ENCODE data around the gene BRD8.

BRD8 gene

DNA sequence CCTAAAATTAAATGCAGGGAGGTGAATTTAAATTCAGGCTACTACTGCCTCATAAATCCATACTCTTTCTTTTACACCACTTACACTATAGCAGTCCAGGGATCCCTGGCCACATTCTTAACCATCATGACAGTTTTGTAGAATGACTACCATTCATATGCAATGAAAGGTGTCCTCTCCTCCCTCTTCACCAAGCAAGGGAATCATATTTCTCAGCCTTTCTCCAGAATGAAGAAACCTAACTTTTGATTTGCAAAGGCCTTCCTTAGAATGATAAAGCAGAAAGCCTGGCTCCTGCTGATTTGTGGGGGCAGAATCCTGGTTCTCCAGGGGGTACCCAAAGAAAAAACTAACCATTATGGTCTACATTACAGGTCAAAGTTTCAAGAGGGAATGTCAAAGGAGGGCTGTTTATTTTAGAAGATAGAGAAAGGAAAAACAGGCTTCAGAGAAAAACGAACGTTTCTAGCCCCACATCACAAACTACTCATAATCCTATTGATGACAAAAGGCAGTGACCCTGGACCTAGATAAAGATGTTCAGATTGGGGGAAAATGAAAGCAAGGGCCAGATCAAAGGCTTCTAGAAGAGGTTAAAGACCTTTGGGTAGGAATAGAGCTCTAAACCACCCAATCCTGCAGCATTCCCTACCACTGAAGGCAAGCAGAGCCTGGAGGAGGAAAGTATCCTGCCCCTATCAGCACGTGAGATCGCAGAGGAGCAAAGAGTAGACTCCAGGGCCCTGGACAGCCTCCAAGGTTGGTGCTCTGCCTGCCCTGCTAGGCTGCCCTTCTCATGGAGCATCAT, 83.1 kb downstream of the BRD8 start:
- DNase-seq, result no peak

DNA sequence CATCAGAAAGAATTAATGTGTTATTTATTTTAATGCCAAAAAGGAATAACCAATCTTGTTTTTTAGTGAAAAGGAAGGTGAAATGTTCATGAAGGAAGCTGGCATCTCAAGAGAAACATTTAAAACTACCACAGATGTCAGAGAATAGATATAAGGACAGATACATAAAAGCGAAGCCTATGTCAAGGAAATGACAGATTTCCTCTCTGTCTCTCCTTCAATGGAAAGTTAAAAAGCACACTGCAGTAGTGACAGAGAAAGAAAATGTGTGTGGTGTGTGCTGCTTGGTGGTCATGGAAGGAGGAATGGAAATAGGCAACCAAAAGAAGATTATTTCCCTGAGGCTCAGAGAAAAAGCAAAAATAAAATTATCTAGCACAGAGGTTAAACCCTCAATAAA, 85.4 kb downstream of the BRD8 start:
- DNase-seq, result no peak

DNA sequence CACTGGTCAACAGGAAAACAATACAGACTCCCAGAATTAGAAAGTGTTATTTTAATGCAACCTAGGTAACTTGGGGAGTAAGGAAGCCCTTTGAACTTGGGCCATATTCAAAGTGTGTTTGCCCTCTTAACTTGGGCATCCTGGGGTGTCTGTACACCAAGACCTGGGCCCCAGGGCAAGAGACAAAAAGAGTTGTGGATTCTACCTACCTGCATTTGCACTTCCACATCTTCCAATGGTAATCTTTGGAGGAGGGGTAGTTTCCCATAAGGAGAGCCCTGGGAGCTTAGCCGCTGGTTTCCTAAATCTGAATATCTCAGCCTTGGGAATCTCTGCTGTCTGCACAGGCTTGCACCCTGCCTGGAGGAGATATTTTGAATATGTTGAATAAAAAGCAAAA, 86.1 kb downstream of the BRD8 start:
- no peak for DNase-seq

DNA sequence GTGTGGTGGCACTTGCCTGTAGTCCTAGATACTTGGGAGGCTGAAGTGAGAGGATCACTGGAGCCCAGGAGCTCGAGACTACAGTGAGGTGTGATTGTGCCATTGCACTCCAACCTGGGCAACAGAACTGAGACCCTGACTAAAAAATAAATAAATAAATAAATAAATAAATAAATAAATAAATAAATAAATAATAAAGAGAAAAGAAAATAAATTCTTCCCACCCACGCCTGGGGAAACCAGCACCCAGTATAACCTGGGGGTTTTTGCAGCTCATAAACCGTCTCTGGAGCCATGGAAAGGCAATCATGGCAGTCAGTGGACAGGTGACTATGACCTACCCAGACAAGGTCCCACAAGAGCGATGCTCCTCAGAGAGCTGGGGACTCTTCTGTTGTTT, 86.7 kb downstream of the BRD8 start:
- DNase-seq, result no peak
